GM21786 (cell line): ENCODE data around the gene CEP126.

Source experiments
- ATAC-seq: cut with Tn5 transposase; IDR thresholded peaks from one replicate; pipeline ENCODE4 v1.9.1; 2021; ENCODE audit not compliant: unreplicated experiment

Gene CEP126, protein sequence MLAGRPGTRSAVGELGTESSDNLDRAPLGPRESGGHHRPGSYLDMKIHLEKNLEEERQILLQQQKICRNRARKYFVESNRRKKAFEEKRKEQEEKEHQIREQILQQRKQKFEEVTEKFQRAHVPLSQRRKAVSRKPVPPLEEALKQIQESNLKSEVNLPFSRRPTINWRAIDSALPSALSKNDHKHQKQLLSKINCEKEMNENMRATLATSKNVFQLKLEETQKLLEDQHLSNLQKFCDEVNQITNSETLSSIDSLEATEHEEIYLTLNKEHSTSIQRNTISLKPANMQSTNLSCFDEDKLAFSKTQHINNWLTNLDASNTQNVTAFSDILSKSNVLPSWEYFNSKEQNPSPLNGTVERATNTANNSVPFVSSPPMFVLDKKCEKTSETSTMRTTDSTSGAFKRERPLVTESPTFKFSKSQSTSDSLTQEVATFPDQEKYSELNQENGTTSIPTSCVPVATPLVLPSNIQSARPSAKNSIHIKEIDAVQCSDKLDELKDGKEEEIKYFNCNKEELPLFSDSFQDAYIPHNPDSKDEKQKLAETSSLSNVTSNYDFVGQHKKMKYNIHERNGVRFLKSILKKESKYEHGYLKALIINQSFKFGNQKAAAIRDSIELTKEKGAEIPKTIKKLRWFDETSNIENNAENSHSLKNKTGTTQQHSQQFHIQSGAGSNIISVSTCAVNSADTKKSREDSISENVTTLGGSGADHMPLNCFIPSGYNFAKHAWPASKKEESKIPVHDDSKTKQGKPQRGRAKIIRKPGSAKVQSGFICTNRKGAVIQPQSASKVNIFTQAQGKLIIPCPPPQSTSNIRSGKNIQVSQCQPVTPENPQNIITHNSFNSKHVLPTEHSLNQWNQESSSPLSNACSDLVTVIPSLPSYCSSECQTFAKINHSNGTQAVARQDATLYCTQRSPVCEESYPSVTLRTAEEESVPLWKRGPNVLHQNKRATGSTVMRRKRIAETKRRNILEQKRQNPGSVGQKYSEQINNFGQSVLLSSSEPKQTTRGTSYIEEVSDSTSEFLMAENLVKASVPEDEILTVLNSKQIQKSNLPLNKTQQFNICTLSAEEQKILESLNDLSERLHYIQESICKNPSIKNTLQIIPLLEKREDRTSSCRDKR

GRCh38 chr11:101914738-101915426 lies at the start of gene CEP126:
Gene CEP126, plus strand, starts transcription at chr11:101915010. Its CDS starts 275 bp downstream, at chr11:101915285.
- ATAC-seq, result peak; percentile 99

GRCh38 chr11:101866619-101867491 lies 48.0 kb upstream of the CEP126 start:
- ATAC-seq, result no peak

GRCh38 chr11:101867951-101868350 lies 46.9 kb upstream of the CEP126 start:
- no peak for ATAC-seq

- ATAC-seq, result no peak
Observed at GRCh38 chr11:101870510-101870909, 44.3 kb upstream of the CEP126 start.

GRCh38 chr11:101872171-101872882 lies 42.5 kb upstream of the CEP126 start:
- no peak for ATAC-seq

- ATAC-seq, result no peak
Observed at GRCh38 chr11:101880222-101880621, 34.6 kb upstream of the CEP126 start.

DNA sequence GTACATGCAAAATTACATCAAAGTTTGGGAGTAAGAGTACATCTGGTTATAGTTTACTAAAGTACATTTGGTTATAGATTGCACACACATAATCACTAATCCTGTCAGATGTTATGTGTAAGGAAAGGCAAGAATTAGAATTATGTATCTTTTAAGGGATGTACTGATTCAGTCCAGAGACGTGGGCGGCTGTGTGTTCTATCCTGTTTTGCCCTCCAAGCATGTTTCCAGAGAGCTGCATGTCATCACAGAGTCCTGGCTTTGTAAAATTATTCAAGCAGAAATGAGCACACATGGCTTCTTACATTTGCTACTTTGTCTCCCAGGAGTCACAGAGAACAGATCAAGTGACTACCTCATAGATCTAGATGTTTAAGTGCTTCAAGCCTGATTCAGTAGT lies 33.2 kb upstream of the CEP126 start:
- no peak for ATAC-seq

DNA sequence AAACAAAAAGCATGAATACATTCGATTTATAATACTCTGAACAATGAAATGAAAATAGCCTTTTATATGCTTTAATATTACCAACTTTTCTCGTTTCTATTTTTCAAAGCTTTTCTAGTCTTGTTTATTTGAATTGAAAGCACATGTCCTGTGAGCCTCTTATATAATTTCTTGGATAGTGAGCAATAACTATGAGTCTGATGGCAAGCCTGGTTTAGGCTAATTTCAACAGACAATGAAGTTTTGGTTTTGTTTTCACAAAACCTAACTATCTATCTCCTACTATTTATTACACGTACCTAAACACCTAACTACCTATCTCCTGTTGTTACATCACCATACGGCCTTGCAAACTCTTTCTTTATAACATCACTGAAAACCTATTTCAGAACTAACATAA lies 29.2 kb upstream of the CEP126 start:
- ATAC-seq, result no peak

DNA sequence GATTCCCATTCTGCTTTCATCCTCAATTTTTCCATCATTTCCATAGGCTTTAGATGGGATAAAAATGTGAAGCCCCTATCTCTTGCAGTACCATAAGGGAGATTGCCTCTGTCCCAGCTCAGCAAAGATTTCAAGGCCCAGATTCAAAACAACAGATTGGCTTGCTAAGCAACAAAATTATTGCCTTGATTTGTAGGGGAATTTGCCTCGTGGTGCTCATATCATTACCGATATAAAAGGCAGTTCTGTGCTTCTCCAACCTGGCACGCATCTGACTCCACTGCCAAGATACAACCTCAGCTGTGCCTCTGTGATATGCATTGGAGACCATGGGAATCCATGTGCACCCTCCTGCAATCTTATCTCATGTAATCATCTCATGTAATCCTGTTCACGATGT lies 25.0 kb upstream of the CEP126 start:
- ATAC-seq, result no peak

GRCh38 chr11:101894505-101894904 lies 20.3 kb upstream of the CEP126 start:
- no peak for ATAC-seq

- ATAC-seq, result no peak
Observed at GRCh38 chr11:101907815-101908214, 7.0 kb upstream of the CEP126 start.

DNA sequence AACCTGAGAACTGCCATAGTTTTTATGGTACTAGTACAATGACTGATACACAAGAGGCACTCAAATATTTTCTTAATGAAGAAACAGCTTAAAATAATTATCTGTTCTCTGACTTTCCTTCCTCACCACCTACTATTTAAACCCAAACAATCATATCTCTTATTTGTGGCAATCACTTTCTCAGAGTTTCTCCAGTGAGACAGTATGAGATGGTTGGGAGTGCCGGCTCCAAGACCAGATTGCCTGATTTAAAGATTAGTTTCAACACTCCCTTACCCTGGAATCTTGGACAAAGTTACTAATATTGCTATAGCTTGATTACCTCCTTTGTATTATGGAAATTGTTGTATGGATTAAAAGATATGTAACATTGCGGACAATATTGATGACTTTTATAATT lies 5.7 kb upstream of the CEP126 start:
- ATAC-seq, result no peak

GRCh38 chr11:101912823-101913284 lies 2.0 kb upstream of the CEP126 start:
- no peak for ATAC-seq

DNA sequence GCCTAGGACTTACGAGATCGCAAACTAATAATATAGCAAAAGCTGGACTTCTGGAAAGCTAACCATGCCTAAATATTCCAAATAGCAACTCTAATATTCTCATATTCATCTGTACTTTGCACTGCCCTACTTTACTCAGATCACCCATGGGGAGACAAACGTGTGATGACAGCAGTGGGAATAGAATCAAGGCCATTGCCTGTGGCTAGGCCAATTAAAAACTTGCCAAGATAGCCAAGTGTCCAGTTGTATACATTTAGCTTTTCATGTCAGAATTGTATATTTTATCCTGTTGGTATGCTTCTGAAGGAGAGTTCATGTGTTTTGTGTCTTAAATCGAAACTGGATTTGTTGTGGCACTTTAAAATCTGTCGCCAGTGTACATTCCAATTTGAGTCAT lies 1.2 kb upstream of the CEP126 start:
- ATAC-seq, result no peak

GRCh38 chr11:101914341-101914737 lies 471 bp upstream of the CEP126 start:
- ATAC-seq, result no peak

DNA sequence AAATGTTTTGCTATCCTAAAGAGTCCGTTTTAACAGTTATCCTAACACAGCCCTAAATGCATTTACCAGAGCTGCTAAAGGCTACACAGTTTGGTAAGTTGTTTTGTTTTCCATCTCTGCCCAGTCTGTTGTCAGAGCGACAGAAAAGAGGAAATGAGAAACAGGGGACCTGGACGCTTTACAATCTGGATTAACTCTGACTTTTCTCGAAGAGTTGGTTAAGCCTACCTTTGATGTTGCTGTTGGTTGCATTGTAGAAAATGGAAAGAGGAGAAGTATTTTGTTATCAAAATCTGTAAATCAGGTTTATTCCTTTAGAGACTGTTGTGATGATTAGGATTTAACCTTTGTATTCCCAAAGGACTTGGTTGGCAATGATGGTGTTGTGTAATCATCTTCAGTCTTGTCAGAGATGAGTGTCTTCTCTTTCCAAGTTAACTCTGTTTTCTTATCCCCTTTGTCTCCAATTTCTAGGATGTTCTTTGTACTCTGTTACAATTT lies 1.0 kb downstream of the CEP126 start:
- peak; percentile 40 for ATAC-seq

DNA sequence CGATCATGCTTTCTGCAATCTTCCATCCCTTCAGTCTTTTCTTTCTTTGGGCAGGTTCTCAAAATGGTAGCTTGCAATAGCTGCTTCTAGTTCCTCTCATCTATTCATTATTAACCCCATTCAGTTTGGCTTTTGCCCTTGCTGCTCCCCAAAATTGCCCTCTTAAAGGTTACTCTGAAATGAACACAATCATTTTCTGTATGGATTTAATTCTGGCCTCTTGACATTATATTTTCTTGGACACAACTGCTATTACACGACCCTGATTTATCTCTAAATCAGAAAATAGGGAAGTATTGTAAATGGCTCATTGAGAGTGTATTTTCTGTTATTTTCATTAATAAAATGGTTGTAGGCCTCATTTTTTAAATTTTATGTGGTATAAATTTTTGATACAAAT lies 1.6 kb downstream of the CEP126 start, which contains the start of gene ANGPTL5:
TSS of gene ANGPTL5 (minus strand) at position 101 of the 400 bp plus-strand sequence. CDS start 8,613 bp downstream, outside the sequence.
- ATAC-seq, result no peak

- no peak for ATAC-seq
Observed at GRCh38 chr11:101917226-101917625, 2.4 kb downstream of the CEP126 start.

DNA sequence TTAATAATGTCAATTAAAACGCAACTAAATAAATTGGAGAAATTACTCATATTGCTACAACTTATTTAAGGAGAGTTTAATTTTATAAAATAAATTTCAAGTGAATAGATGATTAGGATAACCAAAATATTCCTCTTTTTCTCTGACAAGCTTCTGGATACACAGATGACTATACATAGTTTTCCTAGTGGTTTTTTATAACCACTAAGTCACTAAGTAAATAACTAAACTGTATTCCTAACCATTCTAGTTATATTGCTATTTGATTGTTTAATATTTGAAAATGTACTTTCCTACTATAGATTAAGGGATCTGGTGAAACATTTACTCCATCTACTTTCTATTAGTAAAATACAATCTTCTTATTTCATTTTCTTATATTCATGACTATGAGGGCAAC lies 6.2 kb downstream of the CEP126 start:
- ATAC-seq, result no peak
